T1000 (cell line): ENCODE measurements around the gene SLC12A5.

ENCODE experiments used
- DNase-seq: peaks from one replicate; lab custom pipeline; 2025; ENCODE audit warnings: mixed read lengths; lab: John Stamatoyannopoulos, UW

SLC12A5 gene

DNA sequence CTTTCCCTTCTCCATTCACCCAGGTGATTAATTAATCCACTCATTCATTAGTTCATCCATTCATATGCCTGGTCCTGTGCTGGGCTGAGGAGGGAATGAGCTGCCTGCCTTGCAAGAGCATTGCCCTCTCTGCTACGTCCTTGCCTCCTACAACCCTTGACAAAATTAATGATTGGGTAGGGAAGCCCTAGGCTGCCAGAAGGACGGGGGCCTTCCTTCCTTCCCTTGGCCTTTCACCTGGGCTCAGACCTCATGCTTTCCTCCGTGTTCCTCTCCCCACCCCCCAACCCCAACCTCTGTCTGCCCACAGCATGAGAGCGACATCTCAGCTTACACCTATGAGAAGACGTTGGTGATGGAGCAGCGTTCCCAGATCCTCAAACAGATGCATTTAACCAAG is 25.6 kb downstream of the SLC12A5 start:
- no peak for DNase-seq

DNA sequence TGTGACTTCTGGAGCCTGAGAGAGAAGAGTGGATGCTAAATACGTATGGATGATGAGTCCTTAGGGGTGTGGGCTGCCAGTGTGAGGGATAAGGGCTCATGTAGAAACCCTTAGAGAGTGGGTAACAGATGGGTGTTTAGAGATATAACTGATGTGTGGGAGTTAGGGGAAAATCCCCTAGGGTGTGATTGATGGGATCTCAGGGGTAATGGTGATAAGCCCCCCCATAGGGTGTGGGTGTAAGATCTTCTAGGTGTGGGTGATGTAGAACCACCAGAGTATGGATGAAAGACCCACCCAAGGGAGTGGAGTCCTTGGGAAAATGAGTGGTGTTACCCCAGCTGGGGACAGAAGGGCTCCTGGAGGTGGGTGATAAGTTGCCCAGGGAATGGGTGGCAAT is 26.3 kb downstream of the SLC12A5 start:
- DNase-seq = no peak

DNA sequence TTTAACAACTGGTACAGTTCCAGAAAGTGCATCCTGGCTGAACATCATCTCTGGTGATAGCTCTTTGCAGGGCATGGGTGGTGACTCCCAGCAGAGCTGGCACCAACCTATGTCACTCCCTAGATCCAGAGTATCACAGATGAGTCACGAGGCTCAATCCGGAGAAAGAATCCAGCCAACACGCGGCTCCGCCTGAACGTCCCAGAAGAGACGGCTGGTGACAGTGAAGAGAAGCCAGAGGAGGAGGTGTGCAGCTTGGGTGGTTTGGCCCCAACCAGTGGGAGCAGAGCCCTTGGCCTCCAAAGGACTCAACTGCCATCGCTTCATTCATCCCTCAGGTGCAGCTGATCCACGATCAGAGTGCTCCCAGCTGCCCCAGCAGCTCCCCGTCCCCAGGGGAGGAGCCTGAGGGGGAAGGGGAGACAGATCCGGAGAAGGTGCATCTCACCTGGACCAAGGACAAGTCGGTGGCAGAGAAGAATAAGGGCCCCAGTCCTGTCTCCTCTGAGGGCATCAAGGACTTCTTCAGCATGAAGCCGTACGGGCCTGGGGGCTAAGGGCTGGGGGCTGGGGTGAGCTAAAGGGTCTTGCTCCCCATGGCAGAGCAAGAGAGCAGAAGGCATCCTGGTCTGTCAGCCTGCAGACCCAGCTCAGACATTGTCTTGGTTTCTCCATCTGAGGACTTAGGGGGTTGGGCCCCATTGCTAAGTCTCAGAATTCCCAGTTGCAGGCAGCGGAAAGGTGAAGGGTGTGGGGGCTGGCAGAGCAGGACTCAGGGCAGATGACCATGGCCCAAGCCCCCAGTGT is 27.2 kb downstream of the SLC12A5 start:
- DNase-seq = no peak

DNA sequence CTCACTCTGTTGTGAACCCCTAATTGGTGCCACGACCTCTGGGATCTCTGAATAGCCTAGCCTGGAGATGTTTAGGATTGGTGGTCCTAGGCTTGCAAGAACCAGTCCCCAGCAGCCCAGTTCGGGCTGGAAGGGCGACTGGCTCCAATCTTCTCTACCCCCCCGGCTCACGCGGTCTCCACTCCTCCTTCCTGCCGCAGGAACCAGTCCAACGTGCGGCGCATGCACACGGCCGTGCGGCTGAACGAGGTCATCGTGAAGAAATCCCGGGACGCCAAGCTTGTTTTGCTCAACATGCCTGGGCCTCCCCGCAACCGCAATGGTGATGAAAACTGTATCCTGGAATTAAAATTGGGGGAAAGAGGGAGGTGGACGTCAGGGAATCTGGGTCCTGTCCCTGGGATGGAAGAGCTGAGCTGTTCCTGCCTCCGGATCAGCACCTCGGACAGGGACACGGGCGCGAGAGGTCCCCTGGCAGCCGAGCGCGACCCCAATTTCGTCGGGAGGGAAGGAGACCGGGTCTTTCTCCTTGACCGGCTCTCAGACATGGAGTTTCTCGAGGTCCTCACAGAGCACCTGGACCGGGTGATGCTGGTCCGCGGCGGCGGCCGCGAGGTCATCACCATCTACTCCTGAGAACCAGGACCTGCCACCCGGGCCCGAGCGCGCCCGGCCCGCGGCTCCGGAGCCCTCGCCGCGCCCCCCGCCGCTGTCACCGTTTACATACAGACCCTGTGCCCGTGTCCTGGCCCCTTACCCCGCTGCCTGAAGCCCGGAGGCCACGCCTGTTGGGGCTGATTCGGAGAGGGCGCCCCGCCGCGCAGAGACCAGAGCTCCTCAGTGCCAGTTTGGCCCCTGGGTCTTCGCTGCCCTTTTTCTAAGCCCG is 28.2 kb downstream of the SLC12A5 start:
- DNase-seq = peak; percentile 16

DNA sequence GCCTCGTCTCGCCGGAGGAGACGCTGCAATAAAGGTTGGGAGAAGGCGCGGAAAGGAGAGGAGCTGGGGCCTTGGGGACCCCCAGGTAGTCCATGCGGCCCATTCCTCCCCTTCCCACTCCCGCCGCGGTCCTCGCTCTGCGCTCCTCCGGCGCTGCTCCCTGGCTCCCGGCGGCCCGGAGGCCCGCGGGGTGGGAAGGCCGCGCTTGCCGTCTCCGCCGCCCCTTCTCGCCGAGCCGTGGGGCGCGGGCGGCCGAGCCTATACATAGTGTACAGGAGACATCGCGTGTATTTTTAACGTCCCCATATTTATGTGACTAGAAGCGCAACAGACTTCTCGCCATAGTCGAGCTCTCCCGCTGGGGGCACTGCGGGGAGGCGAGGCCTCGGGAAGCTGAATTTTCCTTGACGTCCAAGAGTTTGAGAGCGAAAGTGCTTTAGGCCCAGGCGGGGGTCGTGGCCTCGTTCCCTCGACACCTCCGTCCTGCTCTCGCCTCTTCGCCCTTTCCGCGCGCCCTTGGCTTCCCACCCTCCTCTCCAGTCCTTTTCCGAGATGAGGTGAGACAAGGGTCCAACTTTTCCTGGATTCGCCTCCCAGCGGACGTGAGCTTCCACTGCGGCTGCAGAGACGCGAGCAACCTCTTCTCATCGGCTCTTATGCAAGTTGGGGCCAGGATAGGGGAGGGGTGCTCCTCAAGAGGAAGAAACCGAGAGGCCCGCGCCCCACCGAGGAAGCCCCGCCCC is 29.0 kb downstream of the SLC12A5 start:
- no peak for DNase-seq

DNA sequence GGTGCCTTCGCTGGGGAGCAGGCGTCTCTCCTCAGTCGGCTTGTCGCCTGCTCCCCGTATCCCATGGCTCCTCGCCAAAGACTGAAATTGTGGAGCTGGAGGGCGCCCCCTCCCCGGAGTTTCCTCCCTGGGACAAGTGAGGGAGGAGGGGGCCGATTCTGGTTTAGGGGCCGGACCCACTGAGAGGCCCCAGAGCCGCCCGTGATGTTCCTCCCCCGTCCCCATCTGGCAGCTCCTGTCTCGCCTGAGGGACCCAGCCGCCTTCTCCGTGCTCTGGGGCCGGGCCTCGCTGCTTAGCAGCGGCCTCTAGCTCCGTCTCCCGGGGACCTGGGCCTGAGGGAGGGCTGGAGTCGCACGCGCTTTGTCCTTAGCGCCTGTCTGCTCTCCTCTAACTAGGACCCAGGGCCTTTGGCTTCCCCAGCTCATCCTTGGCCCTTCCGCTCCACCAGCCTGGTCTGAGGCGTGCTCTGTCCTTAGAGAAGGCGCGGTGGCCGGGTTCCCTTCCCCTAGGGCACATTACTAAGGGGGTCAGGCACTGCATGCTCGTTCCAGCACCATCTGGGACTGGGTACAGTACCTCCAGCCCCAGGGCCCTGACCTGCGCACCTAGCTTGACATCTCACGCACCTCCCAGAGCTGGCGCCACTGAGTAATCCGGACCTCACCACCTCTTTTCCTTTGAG is 29.7 kb downstream of the SLC12A5 start:
- DNase-seq = no peak

DNA sequence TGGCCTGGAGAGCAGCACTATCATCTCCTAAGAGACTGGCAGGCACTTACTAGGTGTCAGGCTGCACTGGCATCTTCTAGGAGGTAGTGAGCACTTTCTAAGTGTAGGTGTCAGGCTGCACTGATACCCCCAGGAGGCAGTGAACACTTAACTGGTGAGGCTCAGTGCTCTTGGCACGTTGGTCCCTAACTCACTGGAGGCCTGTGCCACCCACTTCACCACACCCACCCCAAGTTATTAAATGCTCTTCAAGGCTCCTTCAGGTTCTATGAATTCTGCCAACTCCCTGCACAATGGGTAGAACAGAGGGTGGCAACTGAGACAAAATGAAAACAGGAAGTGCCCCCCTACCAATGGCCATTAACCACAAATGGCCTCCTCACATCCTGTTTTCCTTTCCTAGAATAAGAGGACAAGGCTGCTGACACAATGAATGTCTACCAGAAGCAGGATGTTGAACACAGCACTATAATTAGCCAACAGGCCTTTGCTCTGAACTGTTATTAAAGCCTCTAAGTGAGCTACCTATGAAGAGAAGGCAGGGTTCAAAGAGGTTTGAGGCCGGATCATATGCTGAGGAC is 31.4 kb downstream of the SLC12A5 start:
- no peak for DNase-seq

DNA sequence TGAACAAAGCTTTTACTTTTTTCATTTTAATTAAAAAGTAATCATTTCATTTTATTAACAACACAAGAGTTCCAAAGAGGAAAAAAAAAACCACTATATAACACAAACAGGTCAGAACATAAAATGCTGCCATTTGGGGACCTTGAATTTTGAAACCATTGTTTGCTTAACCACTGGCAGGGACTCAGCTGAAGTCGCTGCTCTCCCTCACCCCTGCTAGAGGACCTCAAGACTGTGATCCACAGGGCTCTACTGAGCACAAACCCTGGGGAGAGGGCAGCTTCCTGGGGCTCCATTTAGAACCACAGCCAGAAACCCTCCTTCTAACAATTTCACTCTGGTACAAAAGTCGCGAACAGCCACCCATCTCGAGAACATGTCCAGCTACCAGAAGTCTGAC is 32.0 kb downstream of the SLC12A5 start:
- no peak for DNase-seq

DNA sequence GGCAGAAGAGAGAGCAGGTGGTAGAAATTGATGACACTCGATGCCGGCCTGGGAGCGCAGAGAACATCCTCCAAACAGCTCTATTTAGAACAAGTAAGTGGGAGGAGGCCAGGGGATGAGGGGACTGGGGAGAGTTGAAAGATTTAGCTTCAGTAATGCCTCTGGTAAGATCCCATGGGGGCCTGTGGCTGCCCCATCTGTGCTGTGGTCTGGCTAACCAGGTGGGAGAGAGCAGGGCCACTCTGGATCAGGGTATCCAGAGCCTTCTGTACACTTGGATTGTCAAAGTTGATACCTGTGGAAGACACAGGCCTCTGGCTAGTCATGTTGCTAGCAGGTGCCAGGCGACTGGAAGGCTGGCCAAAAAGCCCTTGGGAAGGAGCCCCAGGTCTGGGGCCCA is 33.1 kb downstream of the SLC12A5 start:
- DNase-seq = no peak

DNA sequence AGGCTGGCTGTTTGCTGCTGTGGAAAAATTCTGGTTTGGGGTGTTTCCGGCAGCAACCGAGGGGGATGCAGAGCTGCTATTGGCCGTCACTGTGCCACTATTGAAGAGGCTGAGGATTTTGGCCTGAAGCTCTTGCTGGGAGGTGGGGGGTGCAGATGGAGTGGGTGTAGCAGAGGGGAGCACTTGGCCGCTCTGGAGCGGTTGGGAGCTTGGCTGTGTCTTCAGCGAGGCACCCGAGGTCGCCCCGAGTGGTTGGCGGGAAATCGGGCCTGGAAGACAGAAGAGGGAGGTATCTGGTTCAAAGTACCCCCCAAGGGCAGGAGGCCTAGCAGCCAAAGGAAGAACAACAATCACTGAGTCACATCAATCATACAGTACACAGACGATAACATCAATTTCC is 33.6 kb downstream of the SLC12A5 start:
- DNase-seq = no peak

DNA sequence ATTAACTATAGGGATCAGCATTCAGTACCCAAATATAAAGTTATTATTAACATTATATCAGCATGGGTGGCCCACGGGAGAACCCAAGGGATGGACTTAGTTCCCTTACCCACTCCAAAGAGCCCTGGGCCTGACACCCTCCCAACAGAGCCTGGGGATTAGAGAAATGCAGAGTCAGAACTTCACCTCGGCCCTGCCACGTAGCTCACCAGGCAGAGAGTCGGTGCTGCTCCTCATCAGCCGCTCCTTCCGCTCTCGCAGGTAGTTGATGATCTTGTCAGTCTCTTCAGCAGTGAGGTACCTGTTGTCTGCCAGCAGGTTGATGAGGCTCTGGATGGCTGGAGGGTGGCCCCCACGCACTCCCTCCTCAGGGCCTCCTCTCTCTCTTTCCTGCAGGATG is 34.1 kb downstream of the SLC12A5 start:
- DNase-seq = no peak

DNA sequence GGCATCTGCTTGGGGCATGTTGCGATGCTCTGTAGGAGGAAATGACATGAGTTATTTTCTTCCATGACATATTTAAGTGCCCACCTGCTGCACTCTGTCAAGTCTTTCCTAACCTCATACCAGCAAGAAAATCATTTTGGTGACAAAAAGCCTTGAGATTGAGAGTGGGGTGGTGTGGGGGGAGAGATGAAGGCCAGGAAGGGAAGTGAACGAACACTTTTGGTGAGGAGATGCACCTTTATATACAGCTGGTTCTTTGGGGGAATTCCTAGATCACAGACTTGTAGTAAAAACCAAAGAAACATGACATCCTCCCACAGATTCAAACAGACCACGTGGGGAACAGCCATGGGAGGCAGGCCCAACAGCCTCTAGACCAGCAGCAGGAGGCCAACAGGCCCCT is 34.6 kb downstream of the SLC12A5 start:
- no peak for DNase-seq

DNA sequence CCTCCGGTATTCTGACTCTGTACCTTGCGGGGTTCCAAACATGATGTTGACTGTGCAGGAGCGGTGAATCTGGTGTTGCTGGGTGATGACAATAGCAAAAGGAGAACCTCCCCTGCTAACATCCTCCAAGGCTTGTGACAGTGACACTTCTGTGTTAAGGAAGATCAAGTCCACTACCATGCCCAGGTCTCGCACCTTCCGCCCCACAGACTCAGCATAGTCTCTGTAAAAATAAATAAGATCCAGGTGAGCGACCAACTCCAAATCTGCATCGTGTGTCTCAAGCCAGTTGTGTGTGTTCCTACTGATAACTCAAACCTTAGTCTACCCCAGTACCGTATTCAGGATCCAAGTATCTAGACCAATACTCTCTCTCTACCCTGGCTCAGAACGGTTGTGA is 36.0 kb downstream of the SLC12A5 start:
- no peak for DNase-seq

DNA sequence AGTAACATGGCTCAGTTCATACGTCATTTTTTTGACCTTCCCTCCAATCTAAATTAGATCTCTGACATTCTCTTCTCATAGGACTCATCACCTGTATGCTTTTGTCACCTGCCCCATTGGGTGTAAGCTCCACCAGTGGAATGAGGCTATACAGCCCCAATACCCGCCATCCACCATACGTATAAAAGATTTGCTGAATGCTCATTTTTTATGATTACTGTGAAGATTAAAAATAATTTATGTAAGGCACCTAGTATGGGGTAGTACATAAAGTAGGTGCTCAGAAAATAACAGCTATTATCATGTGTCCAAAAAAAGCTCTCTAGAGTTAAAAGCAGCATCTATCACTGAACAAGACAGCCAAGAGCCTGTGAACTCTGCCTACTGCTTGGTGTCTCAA is 36.7 kb downstream of the SLC12A5 start:
- no peak for DNase-seq

DNA sequence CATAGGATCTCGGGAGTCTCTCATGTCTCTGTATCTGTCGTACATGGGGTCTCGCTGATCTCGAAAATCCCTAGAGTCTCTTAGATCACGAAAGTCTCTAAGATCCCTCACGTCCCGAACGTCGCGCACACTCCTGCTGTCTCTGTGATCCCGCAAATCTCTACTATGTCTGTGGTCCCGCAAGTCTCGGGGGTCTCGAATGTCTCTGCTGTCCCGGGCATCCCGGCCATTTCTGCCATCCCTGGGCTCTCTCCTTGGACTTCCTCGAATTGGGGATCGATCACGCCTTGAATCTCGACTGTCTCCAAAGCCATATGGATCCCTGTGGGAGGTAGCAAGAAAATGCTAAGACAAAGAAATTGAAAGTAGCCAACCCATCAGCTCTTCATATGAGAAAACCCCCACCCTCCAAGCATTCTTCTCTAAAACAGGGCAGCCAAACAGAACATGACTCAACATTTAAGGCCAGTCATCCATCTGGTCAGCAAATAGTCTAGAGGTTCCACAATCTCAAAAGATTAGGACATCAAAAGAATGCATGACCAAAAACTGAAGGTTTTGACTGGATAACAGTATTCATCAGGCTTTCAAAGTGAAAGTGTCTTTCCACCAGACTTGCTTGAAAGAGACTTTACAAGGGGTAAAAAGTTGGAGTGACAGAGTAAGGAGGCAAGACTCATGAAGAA is 41.3 kb downstream of the SLC12A5 start:
- no peak for DNase-seq

DNA sequence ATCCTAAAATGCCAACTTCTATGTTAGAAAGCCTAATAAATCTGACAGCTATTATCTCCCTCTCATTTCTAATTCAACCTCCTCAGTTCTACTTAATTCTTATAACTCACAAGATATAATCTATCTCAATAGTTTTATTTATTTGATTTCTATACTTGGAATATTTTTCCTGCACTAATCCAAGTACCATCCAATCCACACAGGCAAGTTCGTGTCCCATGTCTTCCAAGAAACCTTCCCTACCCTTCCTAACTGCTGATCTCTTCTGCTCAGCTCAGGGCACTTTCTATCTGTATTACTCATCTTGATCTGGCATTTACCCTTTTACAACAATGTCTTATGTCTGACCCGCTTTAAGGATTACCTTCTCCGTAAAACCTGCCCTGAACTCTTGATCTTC is 42.6 kb downstream of the SLC12A5 start:
- DNase-seq = no peak

DNA sequence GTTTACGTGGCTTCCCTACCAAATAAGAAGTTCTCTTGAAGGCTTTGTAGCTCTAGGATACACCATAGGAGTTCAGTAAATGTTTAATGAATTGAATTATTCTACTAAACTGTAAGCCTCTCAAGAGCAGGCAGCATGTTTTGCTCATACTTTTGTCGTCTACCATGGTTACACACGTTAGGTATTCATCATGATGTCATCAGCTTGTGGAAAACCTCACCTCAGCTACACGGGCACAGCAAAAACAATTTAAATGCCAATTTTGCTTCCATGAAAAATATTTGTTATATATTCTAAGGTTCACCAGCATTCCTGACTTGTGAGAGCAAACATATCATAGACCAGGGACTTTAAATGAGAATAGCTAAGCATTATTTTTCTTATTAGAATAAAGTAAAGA is 44.0 kb downstream of the SLC12A5 start:
- DNase-seq = no peak

DNA sequence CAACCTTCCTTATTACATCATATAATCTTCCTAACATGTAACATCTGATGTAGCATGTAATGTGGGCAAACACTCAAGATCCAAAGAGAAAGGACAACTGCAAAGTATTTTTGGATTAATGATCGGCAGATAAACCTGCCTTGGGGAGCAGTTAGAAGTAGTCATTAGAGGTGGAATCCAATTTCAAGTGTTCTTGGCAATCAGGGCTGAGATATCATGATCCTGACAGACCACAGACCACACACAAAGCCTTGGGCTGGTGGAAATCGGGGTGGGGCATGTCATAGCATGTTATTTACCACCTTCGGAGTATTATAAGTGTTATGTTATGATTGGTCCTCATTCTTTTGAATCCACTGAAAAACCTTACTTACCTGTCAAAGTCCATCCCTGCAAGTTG is 44.4 kb downstream of the SLC12A5 start:
- DNase-seq = no peak

DNA sequence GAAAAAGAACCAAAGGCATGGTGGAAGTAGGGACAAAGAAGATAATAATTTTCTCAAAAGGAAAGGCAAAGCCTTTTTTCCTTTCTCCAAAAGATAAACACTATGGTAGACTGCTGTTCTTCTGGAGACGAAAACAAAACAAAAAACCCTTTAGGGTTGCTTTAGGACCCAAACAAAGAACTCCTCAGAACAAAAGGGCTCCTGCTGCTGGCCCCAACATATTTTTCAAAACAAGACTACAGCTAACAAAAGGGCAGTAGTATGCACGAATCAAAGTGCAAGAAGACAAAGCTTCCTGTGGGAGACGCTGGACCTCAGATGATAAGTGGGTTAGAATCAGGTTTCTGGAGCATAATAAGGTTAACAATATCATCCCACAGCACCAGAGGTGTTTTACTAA is 45.0 kb downstream of the SLC12A5 start:
- no peak for DNase-seq

DNA sequence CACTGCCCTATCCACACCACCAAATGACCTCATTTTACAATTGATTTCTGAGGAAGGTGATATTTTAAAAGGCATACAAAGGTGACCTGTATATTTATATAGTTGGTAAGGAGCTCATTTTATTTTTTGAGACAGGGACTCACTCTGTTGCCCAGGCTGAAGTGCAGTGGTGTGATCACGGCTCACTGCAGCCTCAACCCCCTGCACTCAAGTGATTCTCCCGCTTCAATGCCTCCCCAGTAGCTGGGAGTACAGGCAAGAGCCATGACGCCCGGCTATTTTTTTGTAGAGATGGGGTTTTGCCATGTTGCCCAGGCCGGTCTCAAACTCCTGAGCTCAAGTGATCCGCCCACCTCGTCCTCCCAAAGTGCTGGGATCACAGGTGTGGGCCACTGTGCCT is 47.8 kb downstream of the SLC12A5 start:
- DNase-seq = no peak
